Fibroblast of villous mesenchyme (primary cell): Measurements from ENCODE around the gene ZNF76. TPM values are rescaled to one million over a fixed set of nuclear protein-coding genes. Genes with fewer than 3 reads are reported as not detected.

ENCODE experiments used
- DNase-seq: peaks from one replicate; pipeline ENCODE4 v3.0.0-alpha.2; 2010; ENCODE audit warnings: low read depth
- H3K4me3 ChIP-seq: 2 replicates; pipeline ENCODE4 v1.5.1; 2011; ENCODE audit warnings: low read depth, mild to moderate bottlenecking, low read length
- CTCF ChIP-seq: IDR thresholded peaks from 2 replicates; pipeline ENCODE4 v1.5.1; 2012; ENCODE audit warnings: low read depth, mild to moderate bottlenecking, low read length; ENCODE audit not compliant: insufficient read depth
- total RNA-seq: library from RNA; depleted of rRNA; stranded (reverse); fragments of >200 nt; gene quantifications from 2 replicates; pipeline ENCODE4 v1.2.3, GENCODE V29; 2012

The ZNF76 gene
- total RNA-seq, 1 donor: 14.2 TPM

GRCh38 chr6:35278708-35279107, 19.2 kb downstream of the ZNF76 start:
- H3K4me3 ChIP-seq: no peak overlapping the region
- TF ChIP-seq CTCF: no peak
- no peak for DNase-seq

- DNase-seq: no peak
- no peak overlapping the region for H3K4me3 ChIP-seq
- no peak for TF ChIP-seq CTCF
Measured at GRCh38 chr6:35280903-35281302, 21.4 kb downstream of the ZNF76 start.

GRCh38 chr6:35282472-35282871, 22.9 kb downstream of the ZNF76 start:
- H3K4me3 ChIP-seq: no peak overlapping the region
- no peak for TF ChIP-seq CTCF
- no peak for DNase-seq

GRCh38 chr6:35283361-35283760, 23.8 kb downstream of the ZNF76 start:
- DNase-seq: no peak
- no peak for TF ChIP-seq CTCF
- H3K4me3 ChIP-seq: no peak overlapping the region

- TF ChIP-seq CTCF: no peak
- DNase-seq: no peak
- no peak overlapping the region for H3K4me3 ChIP-seq
Measured at GRCh38 chr6:35287671-35288396, 28.3 kb downstream of the ZNF76 start.

- H3K4me3 ChIP-seq: no peak overlapping the region
- TF ChIP-seq CTCF: no peak
- no peak for DNase-seq
Measured at GRCh38 chr6:35288834-35289233, 29.3 kb downstream of the ZNF76 start.

- no peak for TF ChIP-seq CTCF
- no peak for DNase-seq
Measured at GRCh38 chr6:35291491-35291890, 32.0 kb downstream of the ZNF76 start.

More at GRCh38 chr6:35291491-35291890, 32.0 kb downstream of the ZNF76 start:
- H3K4me3 ChIP-seq: no peak overlapping the region
